Karpas-422 (cell line): ENCODE measurements around the gene CCNF. TPM values are rescaled to one million over a fixed set of nuclear protein-coding genes. Genes with fewer than 3 reads are reported as not detected.

Experiments
- DNase-seq: peaks from one replicate; pipeline ENCODE4 v3.0.0-alpha.2; 2015
- H2AFZ ChIP-seq: fragments of 200-600 bp; sonication (generic); 2 replicates; pipeline ENCODE4 v1.6.1; 2014; ENCODE audit warnings: antibody characterized with exemption, low read length, mixed read lengths
- H3K27ac ChIP-seq: fragments of 200-600 bp; sonication (generic); 2 replicates; pipeline ENCODE4 v1.5.1; 2014; ENCODE audit warnings: mild to moderate bottlenecking, low read length, moderate library complexity
- H3K27me3 ChIP-seq: fragments of 200-600 bp; sonication (generic); 2 replicates; pipeline ENCODE4 v1.6.1; 2014; ENCODE audit warnings: low read length, mixed read lengths
- H3K36me3 ChIP-seq: fragments of 200-600 bp; sonication (generic); 2 replicates; pipeline ENCODE4 v1.6.1; 2014; ENCODE audit warnings: low read length, mixed read lengths; ENCODE audit not compliant: insufficient read depth
- H3K4me1 ChIP-seq: fragments of 200-600 bp; sonication (generic); 2 replicates; pipeline ENCODE4 v1.6.1; 2014; ENCODE audit warnings: mild to moderate bottlenecking, low read length, mixed read lengths
- H3K4me2 ChIP-seq: fragments of 200-600 bp; sonication (generic); 2 replicates; pipeline ENCODE4 v1.6.1; 2014; ENCODE audit warnings: low read length, low read depth, mild to moderate bottlenecking; ENCODE audit not compliant: poor library complexity, severe bottlenecking
- H3K4me3 ChIP-seq: fragments of 200-600 bp; sonication (generic); 2 replicates; pipeline ENCODE4 v1.5.1; 2014; ENCODE audit warnings: mild to moderate bottlenecking, antibody characterized with exemption, low read length, mixed read lengths
- H3K79me2 ChIP-seq: fragments of 200-600 bp; sonication (generic); 2 replicates; pipeline ENCODE4 v1.6.1; 2014; ENCODE audit warnings: mild to moderate bottlenecking, low read length, mixed read lengths
- H3K9ac ChIP-seq: fragments of 200-600 bp; sonication (generic); 2 replicates; pipeline ENCODE4 v1.6.0; 2014; ENCODE audit warnings: low read length
- H3K9me2 ChIP-seq: fragments of 200-600 bp; sonication (generic), shearing (Covaris generic); replicated peaks from 2 replicates; pipeline ENCODE4 v1.6.0; 2014; ENCODE audit warnings: mild to moderate bottlenecking, low read length, moderate library complexity; ENCODE audit not compliant: insufficient read depth
- H3K9me3 ChIP-seq: fragments of 300-700, 200-600 bp; sonication (generic); 2 replicates; pipeline ENCODE4 v1.6.1; 2014; ENCODE audit warnings: low read length, mixed read lengths
- H4K20me1 ChIP-seq: fragments of 200-600 bp; sonication (generic); 2 replicates; pipeline ENCODE4 v1.6.1; 2014; ENCODE audit warnings: mild to moderate bottlenecking, antibody characterized with exemption, low read length, low read depth; ENCODE audit not compliant: insufficient read depth
- small RNA-seq: library from RNA; depleted of rRNA; stranded (forward); fragments of <200 nt; gene quantifications from one replicate; pipeline ENCODE3, GENCODE V24; 2014
- total RNA-seq: library from RNA; depleted of rRNA; stranded (reverse); fragments of >200 nt; shearing (Covaris generic); gene quantifications from 2 replicates; pipeline ENCODE4 v1.2.3, GENCODE V29; 2014; ENCODE audit warnings: low replicate concordance; rRNA removed

Gene CCNF
- total RNA-seq, 1 experiment from 2014 or later: 13.5 TPM

GRCh38 chr16:2507665-2508064 is 78.4 kb downstream of the CCNF start:
- H3K36me3 ChIP-seq: no peaks in the 10 kb centered on the region
- no peaks in the 10 kb centered on the region for H4K20me1 ChIP-seq
- no peak overlapping the region for H3K27ac ChIP-seq
- H3K27me3 ChIP-seq: no peaks in the 10 kb centered on the region
- no peak for DNase-seq
- H3K9me2 ChIP-seq: no peaks in the 10 kb centered on the region
- no peak overlapping the region for H3K4me3 ChIP-seq
- no peak overlapping the region for H3K4me2 ChIP-seq
- no peaks in the 10 kb centered on the region for H3K79me2 ChIP-seq
- no peak overlapping the region for H3K9ac ChIP-seq
- no peaks in the 10 kb centered on the region for H3K9me3 ChIP-seq
- H2AFZ ChIP-seq: no peak overlapping the region
- H3K4me1 ChIP-seq: peaks cover 6% of the 10 kb centered on the region

Small RNA genes within 50 kb of the gene (small RNA-seq; reads per million reads assigned to genes)
- not detected for gene MIR6768

Other genes starting within 250 kb of the CCNF start
- 0.14 TPM in 1 of 2 replicates, not detected in the other for gene CASKIN1, start 232.8 kb upstream of the CCNF start, total RNA-seq
- 46.3 and 67.0 TPM in 2 replicates for gene MLST8, start 224.0 kb upstream of the CCNF start, total RNA-seq
- gene BRICD5, start 218.6 kb upstream of the CCNF start, total RNA-seq: 3.7 and 7.9 TPM in 2 replicates
- gene PGP, start 214.6 kb upstream of the CCNF start, total RNA-seq: 26.5 and 42.1 TPM in 2 replicates
- 14.8 and 36.9 TPM in 2 replicates for gene E4F1, start 205.9 kb upstream of the CCNF start, total RNA-seq
- 0.78 and 5.2 TPM in 2 replicates for gene DNASE1L2, start 193.0 kb upstream of the CCNF start, total RNA-seq
- 24.4 and 58.9 TPM in 2 replicates for gene ECI1, start 177.9 kb upstream of the CCNF start, total RNA-seq
- gene RNPS1, start 161.3 kb upstream of the CCNF start, total RNA-seq: 125 and 158 TPM in 2 replicates
- gene ABCA3, start 88.7 kb upstream of the CCNF start, total RNA-seq: 0.37 and 0.87 TPM in 2 replicates
- gene TEDC2, start 30.7 kb downstream of the CCNF start, total RNA-seq: 6.4 and 27.7 TPM in 2 replicates
- 0.45 and 0.94 TPM in 2 replicates for gene NTN3, start 41.9 kb downstream of the CCNF start, total RNA-seq
- 15.8 and 20.5 TPM in 2 replicates for gene TBC1D24, start 45.7 kb downstream of the CCNF start, total RNA-seq
- 29.4 and 30.2 TPM in 2 replicates for gene ATP6V0C, start 84.5 kb downstream of the CCNF start, total RNA-seq
- 22.7 and 51.7 TPM in 2 replicates for gene AMDHD2, start 90.9 kb downstream of the CCNF start, total RNA-seq
- gene CEMP1, start 102.0 kb downstream of the CCNF start, total RNA-seq: 0.43 TPM in 1 of 2 replicates, not detected in the other
- 24.9 and 49.5 TPM in 2 replicates for gene PDPK1, start 108.6 kb downstream of the CCNF start, total RNA-seq